ENCODE data around the gene SUPT5H. TPM values are rescaled to one million over a fixed set of nuclear protein-coding genes. Genes with fewer than 3 reads are reported as not detected.

The SUPT5H gene
- total and polyA plus RNA-seq, 2 of the 13 experiments (the other 11 are each of a cell fraction or from before 2014, with no cell fraction given) = 48.2 to 51.7 TPM

DNA sequence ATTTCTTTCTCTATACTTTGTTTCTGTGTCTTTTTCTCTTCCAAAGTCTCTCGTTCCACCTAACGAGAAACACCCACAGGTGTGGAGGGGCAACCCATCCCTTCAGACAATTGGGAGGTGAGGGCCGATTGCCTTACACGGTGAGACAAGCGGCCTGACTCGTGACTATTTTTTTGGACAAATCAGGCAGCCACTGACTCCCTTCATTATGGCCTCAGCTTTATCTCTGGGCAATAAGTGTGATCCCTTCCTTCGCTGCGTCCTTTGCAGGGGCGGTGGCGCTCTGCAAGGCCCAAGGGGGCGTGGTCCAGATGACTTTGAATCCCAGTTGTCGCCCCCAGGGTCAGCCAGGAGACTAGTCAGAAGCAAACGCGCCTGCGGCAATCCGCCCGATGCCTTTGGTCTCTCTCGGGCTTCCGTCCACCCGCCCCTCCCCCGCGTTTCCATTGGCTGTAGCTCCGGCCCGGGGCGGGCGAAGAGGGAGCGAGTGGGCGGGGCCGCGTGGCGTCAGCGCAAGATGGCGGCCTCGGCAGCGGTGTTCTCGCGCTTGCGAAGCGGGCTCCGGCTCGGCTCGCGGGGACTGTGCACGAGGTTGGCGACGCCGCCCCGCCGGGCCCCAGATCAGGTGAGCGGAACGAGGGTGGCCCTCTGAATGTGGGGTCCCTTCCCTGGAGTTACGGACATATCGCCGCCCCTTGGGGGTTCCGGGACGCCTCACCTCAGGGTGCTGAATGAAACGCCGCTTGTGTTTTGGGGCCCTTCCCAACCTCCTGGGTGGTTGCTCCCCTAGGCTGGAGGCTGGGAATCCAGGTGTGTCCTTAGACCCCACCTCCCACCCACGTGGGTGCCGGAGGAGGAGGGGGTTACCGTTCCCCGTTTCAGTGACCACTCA lies 35.2 kb downstream of the SUPT5H start, which contains the start of gene TIMM50 (continued):
- TF ChIP-seq KMT2B (CRISPR knock-in tag; IDR thresholded peaks at IDR 0.05) (peak; percentile 84; the same call in 1 of the 2 replicates), BRCA1 (CRISPR knock-in tag; IDR thresholded peaks at IDR 0.05) (no peak), PLSCR1 (CRISPR knock-in tag; IDR thresholded peaks at IDR 0.05; ENCODE audit: borderline replicate concordance) (no peak), ZFAT (CRISPR knock-in tag; conservative IDR thresholded peaks at IDR 0.05) (no peak), DBP (CRISPR knock-in tag; IDR thresholded peaks at IDR 0.05; ENCODE audit: not compliant biosample characterization) (no peak), ZSCAN25 (CRISPR knock-in tag; IDR thresholded peaks at IDR 0.05) (no peak), ZNF33A (CRISPR knock-in tag; IDR thresholded peaks at IDR 0.05; ENCODE audit: borderline replicate concordance) (no peak), KLF16 (CRISPR knock-in tag; IDR thresholded peaks at IDR 0.05) (peak in 1 of 2 experiments; percentile 97; a peak in 2 of 4 replicates), ONECUT2 (CRISPR knock-in tag; IDR thresholded peaks at IDR 0.05) (no peak), JUNB (CRISPR knock-in tag; IDR thresholded peaks at IDR 0.05; ENCODE audit: borderline replicate concordance) (no peak), ZNF639 (CRISPR knock-in tag; conservative IDR thresholded peaks at IDR 0.05) (peak; percentile 71; the same call in 1 of the 2 replicates), ZNF7 (CRISPR knock-in tag; IDR thresholded peaks at IDR 0.05) (no peak), NRL (CRISPR knock-in tag; IDR thresholded peaks at IDR 0.05; ENCODE audit: borderline replicate concordance) (peak; percentile 80), GTF3A (CRISPR knock-in tag; conservative IDR thresholded peaks at IDR 0.05) (no peak), ZNF441 (CRISPR knock-in tag; IDR thresholded peaks at IDR 0.05; ENCODE audit: borderline replicate concordance) (peak; percentile 84; the same call in 1 of the 2 replicates), CENPBD1 (CRISPR knock-in tag; IDR thresholded peaks at IDR 0.05; ENCODE audit: borderline replicate concordance, low read depth) (no peak), SIX1 (CRISPR knock-in tag; IDR thresholded peaks at IDR 0.05; ENCODE audit: borderline replicate concordance) (no peak), SATB2 (CRISPR knock-in tag; IDR thresholded peaks at IDR 0.05) (no peak; the same call in 1 of the 2 replicates), STAG1 (CRISPR knock-in tag; IDR thresholded peaks at IDR 0.05) (no peak), TRIM24 (CRISPR knock-in tag; IDR thresholded peaks at IDR 0.05) (no peak)
- TF ChIP-seq, protein P1, sequence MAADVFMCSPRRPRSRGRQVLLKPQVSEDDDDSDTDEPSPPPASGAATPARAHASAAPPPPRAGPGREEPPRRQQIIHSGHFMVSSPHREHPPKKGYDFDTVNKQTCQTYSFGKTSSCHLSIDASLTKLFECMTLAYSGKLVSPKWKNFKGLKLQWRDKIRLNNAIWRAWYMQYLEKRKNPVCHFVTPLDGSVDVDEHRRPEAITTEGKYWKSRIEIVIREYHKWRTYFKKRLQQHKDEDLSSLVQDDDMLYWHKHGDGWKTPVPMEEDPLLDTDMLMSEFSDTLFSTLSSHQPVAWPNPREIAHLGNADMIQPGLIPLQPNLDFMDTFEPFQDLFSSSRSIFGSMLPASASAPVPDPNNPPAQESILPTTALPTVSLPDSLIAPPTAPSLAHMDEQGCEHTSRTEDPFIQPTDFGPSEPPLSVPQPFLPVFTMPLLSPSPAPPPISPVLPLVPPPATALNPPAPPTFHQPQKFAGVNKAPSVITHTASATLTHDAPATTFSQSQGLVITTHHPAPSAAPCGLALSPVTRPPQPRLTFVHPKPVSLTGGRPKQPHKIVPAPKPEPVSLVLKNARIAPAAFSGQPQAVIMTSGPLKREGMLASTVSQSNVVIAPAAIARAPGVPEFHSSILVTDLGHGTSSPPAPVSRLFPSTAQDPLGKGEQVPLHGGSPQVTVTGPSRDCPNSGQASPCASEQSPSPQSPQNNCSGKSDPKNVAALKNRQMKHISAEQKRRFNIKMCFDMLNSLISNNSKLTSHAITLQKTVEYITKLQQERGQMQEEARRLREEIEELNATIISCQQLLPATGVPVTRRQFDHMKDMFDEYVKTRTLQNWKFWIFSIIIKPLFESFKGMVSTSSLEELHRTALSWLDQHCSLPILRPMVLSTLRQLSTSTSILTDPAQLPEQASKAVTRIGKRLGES (CRISPR knock-in tag; IDR thresholded peaks at IDR 0.05; ENCODE audit: borderline replicate concordance) = no peak
- TF ChIP-seq, protein P2, sequence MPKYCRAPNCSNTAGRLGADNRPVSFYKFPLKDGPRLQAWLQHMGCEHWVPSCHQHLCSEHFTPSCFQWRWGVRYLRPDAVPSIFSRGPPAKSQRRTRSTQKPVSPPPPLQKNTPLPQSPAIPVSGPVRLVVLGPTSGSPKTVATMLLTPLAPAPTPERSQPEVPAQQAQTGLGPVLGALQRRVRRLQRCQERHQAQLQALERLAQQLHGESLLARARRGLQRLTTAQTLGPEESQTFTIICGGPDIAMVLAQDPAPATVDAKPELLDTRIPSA (CRISPR knock-in tag; IDR thresholded peaks at IDR 0.05; ENCODE audit: borderline replicate concordance) = no peak
